Measurements from ENCODE around the gene PLGLB2. TPM values are rescaled to one million over a fixed set of nuclear protein-coding genes. Genes with fewer than 3 reads are reported as not detected.
"Not testable (repeated sequence)": the region's sequence is repeated elsewhere in the genome, so short reads cannot be mapped to it uniquely, and the experiment has no call there.

Gene PLGLB2
- polyA plus RNA-seq (2013) = 5.9 TPM

- DNase-seq; H3K27me3 ChIP-seq (replicated peaks in 2 of 5; ENCODE audit: control insufficient read depth in 4 of 5, insufficient read depth in 5 of 5, low read length in 4 of 5); H3K4me3 ChIP-seq (ENCODE audit: control insufficient read depth in 1 of 7, extremely low read depth in 1 of 7, insufficient read depth in 4 of 7, low read depth in 2 of 7, low read length in 6 of 7); H3K27ac ChIP-seq (ENCODE audit: insufficient read depth in 1 of 2, low read depth in 1 of 2, low read length in 2 of 2, poor library complexity in 1 of 2, severe bottlenecking in 2 of 2); H3K9me3 ChIP-seq (ENCODE audit: control extremely low read depth in 1 of 5, control insufficient read depth in 4 of 5, insufficient read depth in 2 of 5, low read depth in 1 of 5, low read length in 4 of 5); H3K4me1 ChIP-seq (ENCODE audit: control extremely low read depth in 1 of 4, control insufficient read depth in 4 of 4, insufficient read depth in 4 of 4, low read length in 3 of 4); CTCF ChIA-PET; H3K36me3 ChIP-seq (ENCODE audit: control insufficient read depth in 4 of 4, insufficient read depth in 4 of 4, low read length in 3 of 4); POLR2A ChIA-PET: not testable (repeated sequence)
- WGBS (ENCODE audit: insufficient coverage) = no CpG with 5 or more reads among the region's 3 CpGs
These were observed at the start of gene PLGLB2 for GRCh38 chr2:87747791-87748190. TSS of gene PLGLB2 (plus strand) at chr2:87748087. CDS start at chr2:87748154, 67 bp downstream.

- DNase-seq; POLR2A ChIA-PET; H3K27ac ChIP-seq (ENCODE audit: insufficient read depth in 1 of 2, low read depth in 1 of 2, low read length in 2 of 2, poor library complexity in 1 of 2, severe bottlenecking in 2 of 2); H3K4me1 ChIP-seq (ENCODE audit: control extremely low read depth in 1 of 4, control insufficient read depth in 4 of 4, insufficient read depth in 4 of 4, low read length in 3 of 4); H3K27me3 ChIP-seq (replicated peaks in 2 of 5; ENCODE audit: control insufficient read depth in 4 of 5, insufficient read depth in 5 of 5, low read length in 4 of 5); CTCF ChIA-PET; H3K4me3 ChIP-seq (ENCODE audit: control insufficient read depth in 1 of 7, extremely low read depth in 1 of 7, insufficient read depth in 4 of 7, low read depth in 2 of 7, low read length in 6 of 7); H3K36me3 ChIP-seq (ENCODE audit: control insufficient read depth in 4 of 4, insufficient read depth in 4 of 4, low read length in 3 of 4); H3K9me3 ChIP-seq (ENCODE audit: control extremely low read depth in 1 of 5, control insufficient read depth in 4 of 5, insufficient read depth in 2 of 5, low read depth in 1 of 5, low read length in 4 of 5): not testable (repeated sequence)
- no CpG with 5 or more reads among the region's 4 CpGs for WGBS (ENCODE audit: insufficient coverage)
These were observed 43.1 kb upstream of the PLGLB2 start for GRCh38 chr2:87704572-87705323.

- H3K9me3 ChIP-seq (ENCODE audit: control extremely low read depth in 1 of 5, control insufficient read depth in 4 of 5, insufficient read depth in 2 of 5, low read depth in 1 of 5, low read length in 4 of 5); H3K36me3 ChIP-seq (ENCODE audit: control insufficient read depth in 4 of 4, insufficient read depth in 4 of 4, low read length in 3 of 4); H3K4me3 ChIP-seq (ENCODE audit: control insufficient read depth in 1 of 7, extremely low read depth in 1 of 7, insufficient read depth in 4 of 7, low read depth in 2 of 7, low read length in 6 of 7); H3K27me3 ChIP-seq (replicated peaks in 2 of 5; ENCODE audit: control insufficient read depth in 4 of 5, insufficient read depth in 5 of 5, low read length in 4 of 5); H3K4me1 ChIP-seq (ENCODE audit: control extremely low read depth in 1 of 4, control insufficient read depth in 4 of 4, insufficient read depth in 4 of 4, low read length in 3 of 4); POLR2A ChIA-PET; DNase-seq; CTCF ChIA-PET; H3K27ac ChIP-seq (ENCODE audit: insufficient read depth in 1 of 2, low read depth in 1 of 2, low read length in 2 of 2, poor library complexity in 1 of 2, severe bottlenecking in 2 of 2): not testable (repeated sequence)
- WGBS (ENCODE audit: insufficient coverage) = no CpG with 5 or more reads among the region's 2 CpGs
These were observed 39.5 kb upstream of the PLGLB2 start for GRCh38 chr2:87708368-87708767.

GRCh38 chr2:87727940-87728599, 19.8 kb upstream of the PLGLB2 start:
- H3K9me3 ChIP-seq (ENCODE audit: control extremely low read depth in 1 of 5, control insufficient read depth in 4 of 5, insufficient read depth in 2 of 5, low read depth in 1 of 5, low read length in 4 of 5); CTCF ChIA-PET; H3K36me3 ChIP-seq (ENCODE audit: control insufficient read depth in 4 of 4, insufficient read depth in 4 of 4, low read length in 3 of 4); H3K27me3 ChIP-seq (replicated peaks in 2 of 5; ENCODE audit: control insufficient read depth in 4 of 5, insufficient read depth in 5 of 5, low read length in 4 of 5); POLR2A ChIA-PET; DNase-seq; H3K4me1 ChIP-seq (ENCODE audit: control extremely low read depth in 1 of 4, control insufficient read depth in 4 of 4, insufficient read depth in 4 of 4, low read length in 3 of 4); H3K27ac ChIP-seq (ENCODE audit: insufficient read depth in 1 of 2, low read depth in 1 of 2, low read length in 2 of 2, poor library complexity in 1 of 2, severe bottlenecking in 2 of 2); H3K4me3 ChIP-seq (ENCODE audit: control insufficient read depth in 1 of 7, extremely low read depth in 1 of 7, insufficient read depth in 4 of 7, low read depth in 2 of 7, low read length in 6 of 7): not testable (repeated sequence)
- WGBS (ENCODE audit: insufficient coverage) = no CpG with 5 or more reads among the region's 8 CpGs

- DNase-seq; H3K4me1 ChIP-seq (ENCODE audit: control extremely low read depth in 1 of 4, control insufficient read depth in 4 of 4, insufficient read depth in 4 of 4, low read length in 3 of 4); H3K27me3 ChIP-seq (replicated peaks in 2 of 5; ENCODE audit: control insufficient read depth in 4 of 5, insufficient read depth in 5 of 5, low read length in 4 of 5); CTCF ChIA-PET; POLR2A ChIA-PET; H3K9me3 ChIP-seq (ENCODE audit: control extremely low read depth in 1 of 5, control insufficient read depth in 4 of 5, insufficient read depth in 2 of 5, low read depth in 1 of 5, low read length in 4 of 5); H3K4me3 ChIP-seq (ENCODE audit: control insufficient read depth in 1 of 7, extremely low read depth in 1 of 7, insufficient read depth in 4 of 7, low read depth in 2 of 7, low read length in 6 of 7); H3K27ac ChIP-seq (ENCODE audit: insufficient read depth in 1 of 2, low read depth in 1 of 2, low read length in 2 of 2, poor library complexity in 1 of 2, severe bottlenecking in 2 of 2); H3K36me3 ChIP-seq (ENCODE audit: control insufficient read depth in 4 of 4, insufficient read depth in 4 of 4, low read length in 3 of 4): not testable (repeated sequence)
These were observed 7.0 kb upstream of the PLGLB2 start for GRCh38 chr2:87740928-87741327.

DNA sequence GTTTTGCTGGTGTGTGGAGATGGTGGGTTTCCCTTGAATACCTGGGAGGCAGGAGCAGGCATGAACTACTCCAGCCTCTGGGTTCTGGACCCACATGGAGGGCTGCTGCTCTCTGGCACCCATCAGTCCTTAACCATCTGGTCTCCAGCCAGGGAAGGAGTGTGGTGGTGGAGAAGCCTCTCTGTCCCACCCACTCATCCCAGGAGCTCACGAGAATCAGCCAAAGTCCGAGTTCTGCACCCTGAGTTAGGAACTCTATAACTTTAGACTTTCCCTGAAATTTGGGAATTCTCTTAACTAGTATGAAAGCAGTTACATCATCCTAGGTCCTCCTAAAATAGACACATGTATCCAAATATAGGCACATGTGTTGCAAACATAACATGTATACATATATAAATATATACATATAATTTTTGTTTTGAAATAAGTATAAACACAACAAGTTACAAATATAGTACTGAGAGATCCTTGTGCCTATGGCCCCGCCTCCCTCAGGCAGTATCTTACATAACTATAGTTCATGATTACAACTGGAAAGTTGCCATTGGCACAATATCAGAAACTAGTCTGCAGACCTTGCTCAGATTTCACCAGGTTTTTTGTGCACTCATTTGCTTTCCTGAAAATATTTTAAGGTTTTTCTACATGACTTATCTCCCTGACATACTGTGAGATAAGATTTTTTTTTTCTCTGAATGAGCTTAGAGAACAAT, 5.3 kb upstream of the PLGLB2 start:
- H3K4me1 ChIP-seq (ENCODE audit: control extremely low read depth in 1 of 4, control insufficient read depth in 4 of 4, insufficient read depth in 4 of 4, low read length in 3 of 4); H3K36me3 ChIP-seq (ENCODE audit: control insufficient read depth in 4 of 4, insufficient read depth in 4 of 4, low read length in 3 of 4); H3K4me3 ChIP-seq (ENCODE audit: control insufficient read depth in 1 of 7, extremely low read depth in 1 of 7, insufficient read depth in 4 of 7, low read depth in 2 of 7, low read length in 6 of 7); H3K9me3 ChIP-seq (ENCODE audit: control extremely low read depth in 1 of 5, control insufficient read depth in 4 of 5, insufficient read depth in 2 of 5, low read depth in 1 of 5, low read length in 4 of 5); POLR2A ChIA-PET; CTCF ChIA-PET; H3K27me3 ChIP-seq (replicated peaks in 2 of 5; ENCODE audit: control insufficient read depth in 4 of 5, insufficient read depth in 5 of 5, low read length in 4 of 5); H3K27ac ChIP-seq (ENCODE audit: insufficient read depth in 1 of 2, low read depth in 1 of 2, low read length in 2 of 2, poor library complexity in 1 of 2, severe bottlenecking in 2 of 2); DNase-seq: not testable (repeated sequence)
- no CpG with 5 or more reads among the region's 3 CpGs for WGBS (ENCODE audit: insufficient coverage)

- H3K9me3 ChIP-seq (ENCODE audit: control extremely low read depth in 1 of 5, control insufficient read depth in 4 of 5, insufficient read depth in 2 of 5, low read depth in 1 of 5, low read length in 4 of 5); H3K27ac ChIP-seq (ENCODE audit: insufficient read depth in 1 of 2, low read depth in 1 of 2, low read length in 2 of 2, poor library complexity in 1 of 2, severe bottlenecking in 2 of 2); H3K27me3 ChIP-seq (replicated peaks in 2 of 5; ENCODE audit: control insufficient read depth in 4 of 5, insufficient read depth in 5 of 5, low read length in 4 of 5); DNase-seq; H3K4me3 ChIP-seq (ENCODE audit: control insufficient read depth in 1 of 7, extremely low read depth in 1 of 7, insufficient read depth in 4 of 7, low read depth in 2 of 7, low read length in 6 of 7); CTCF ChIA-PET; POLR2A ChIA-PET; H3K4me1 ChIP-seq (ENCODE audit: control extremely low read depth in 1 of 4, control insufficient read depth in 4 of 4, insufficient read depth in 4 of 4, low read length in 3 of 4); H3K36me3 ChIP-seq (ENCODE audit: control insufficient read depth in 4 of 4, insufficient read depth in 4 of 4, low read length in 3 of 4): not testable (repeated sequence)
- WGBS (ENCODE audit: insufficient coverage) = no CpG with 5 or more reads among the region's 5 CpGs
These were observed 4.2 kb upstream of the PLGLB2 start for GRCh38 chr2:87743638-87744037.
